GM21737 (cell line): ENCODE measurements around the gene BICDL2.

Source experiments
- ATAC-seq: cut with Tn5 transposase; IDR thresholded peaks from one replicate; pipeline ENCODE4 v1.9.1; 2021; ENCODE audit warnings: mild to moderate bottlenecking, moderate library complexity; ENCODE audit not compliant: unreplicated experiment

The BICDL2 gene

DNA sequence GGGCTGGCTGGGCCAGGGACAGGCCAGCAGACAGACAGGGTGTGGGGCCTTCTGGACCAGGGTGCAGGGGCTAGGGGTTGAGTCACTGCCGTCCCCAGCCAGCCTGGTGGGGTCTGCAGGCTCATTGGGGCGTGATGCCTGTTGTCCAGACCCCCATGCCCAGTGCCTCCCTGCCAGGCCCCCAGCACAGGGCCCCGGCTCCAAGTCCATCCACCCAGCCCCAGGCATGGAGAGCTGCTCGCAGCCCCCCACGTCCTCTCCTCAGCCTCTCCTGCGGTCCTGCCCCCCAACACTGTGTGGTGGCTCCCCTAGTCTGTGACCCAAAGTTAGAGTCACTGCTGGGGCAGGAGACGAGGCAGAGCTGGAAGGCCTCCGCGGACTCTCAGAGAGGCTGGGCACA lies 49.5 kb downstream of the BICDL2 start:
- no peak for ATAC-seq

DNA sequence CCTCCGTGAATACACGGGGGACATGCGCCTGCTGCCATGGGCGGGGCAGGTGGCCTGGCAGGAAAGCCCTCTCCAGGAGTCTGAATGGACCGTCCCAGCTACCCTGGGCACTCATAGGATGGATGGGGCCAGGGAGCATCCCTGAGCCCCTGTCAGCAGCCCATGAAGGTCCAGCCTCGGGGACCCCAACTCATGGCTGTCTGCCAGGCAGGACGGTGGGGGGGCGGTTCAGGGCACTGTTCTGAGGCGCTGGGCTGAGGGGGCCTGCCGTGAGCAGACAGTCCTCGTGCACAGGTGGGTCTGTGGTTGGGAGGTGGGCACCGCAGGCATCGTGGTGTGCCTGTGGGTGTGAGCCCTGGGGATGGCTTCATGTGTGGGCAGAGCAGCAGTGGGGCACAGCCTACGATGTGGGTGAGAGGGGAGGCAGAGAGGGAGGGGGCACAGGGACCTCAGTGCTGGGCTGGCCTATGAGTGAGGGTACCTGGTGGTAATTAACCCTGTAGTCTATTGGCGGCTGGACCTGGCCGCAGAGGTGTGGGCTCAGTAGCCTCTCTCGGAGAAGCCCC lies 50.0 kb downstream of the BICDL2 start:
- no peak for ATAC-seq

DNA sequence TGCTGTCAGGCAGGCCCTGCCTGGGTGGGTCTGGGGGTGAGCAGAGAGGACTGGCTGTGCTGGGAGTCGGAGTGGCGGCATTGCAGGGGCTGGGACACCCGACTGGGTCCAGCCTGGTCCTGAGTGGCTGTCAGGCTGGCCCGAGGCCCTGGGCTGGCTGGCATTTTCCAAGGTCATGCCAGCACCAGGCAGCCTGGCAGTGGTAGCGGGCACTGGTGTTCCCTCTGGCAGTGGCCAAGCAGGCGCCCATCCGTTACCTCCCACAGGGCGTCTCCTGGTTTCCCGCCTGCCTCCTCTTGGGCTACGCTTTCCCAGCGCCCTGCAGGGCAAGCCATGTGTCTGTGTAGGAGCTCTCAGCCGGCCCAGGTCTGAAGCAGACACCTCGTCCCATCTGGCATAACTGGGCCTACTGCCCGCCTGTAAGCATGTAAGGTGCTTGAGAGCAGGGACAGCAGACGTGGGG lies 50.8 kb downstream of the BICDL2 start:
- no peak for ATAC-seq

- ATAC-seq = no peak
Observed at GRCh38 chr16:2985462-2985861, 51.3 kb downstream of the BICDL2 start.

DNA sequence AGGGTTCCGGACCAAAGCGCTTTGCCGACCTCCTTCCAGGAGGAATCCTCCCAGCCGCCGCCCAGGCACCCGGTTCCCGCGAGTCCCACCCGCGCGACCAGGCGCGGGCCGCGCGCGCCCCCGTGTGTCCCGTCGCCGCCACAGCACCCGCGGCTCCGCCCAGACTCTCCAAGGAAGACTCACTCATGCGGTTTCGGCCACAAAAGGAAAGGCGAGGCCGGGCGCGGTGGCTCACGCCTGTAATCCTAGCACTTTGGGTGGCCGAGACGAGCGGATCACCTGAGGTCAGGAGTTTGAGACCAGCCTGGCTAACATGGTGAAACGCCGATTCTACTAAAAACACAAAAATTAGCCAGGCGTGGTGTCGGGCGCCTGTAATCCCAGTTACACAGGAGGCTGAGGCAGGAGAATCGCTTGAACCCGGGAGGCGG lies 53.0 kb downstream of the BICDL2 start:
- no peak for ATAC-seq

DNA sequence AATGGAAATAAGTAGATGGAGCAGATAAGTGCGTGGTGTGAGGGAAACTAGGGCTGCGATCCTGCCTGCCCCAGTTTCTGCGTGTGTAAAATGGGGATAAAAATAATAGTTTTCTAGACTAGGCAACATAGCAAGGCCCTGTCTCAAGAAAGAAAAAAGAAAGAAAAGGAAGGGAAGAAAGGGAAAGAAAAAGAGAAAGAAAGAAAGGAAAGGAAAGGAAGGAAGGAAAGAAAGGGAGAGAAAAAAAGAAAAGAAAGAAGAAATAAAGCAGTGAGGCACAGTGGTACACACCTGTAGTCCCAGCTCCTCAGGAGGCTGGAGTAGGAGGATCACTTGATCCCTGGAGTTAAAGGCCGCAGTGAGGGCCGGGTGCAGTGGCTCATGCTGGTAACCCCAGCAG lies 54.3 kb downstream of the BICDL2 start:
- no peak for ATAC-seq

GRCh38 chr16:2981899-2982250 lies 54.9 kb downstream of the BICDL2 start:
- ATAC-seq = no peak

GRCh38 chr16:2981177-2981898 lies 55.4 kb downstream of the BICDL2 start:
- ATAC-seq = no peak

DNA sequence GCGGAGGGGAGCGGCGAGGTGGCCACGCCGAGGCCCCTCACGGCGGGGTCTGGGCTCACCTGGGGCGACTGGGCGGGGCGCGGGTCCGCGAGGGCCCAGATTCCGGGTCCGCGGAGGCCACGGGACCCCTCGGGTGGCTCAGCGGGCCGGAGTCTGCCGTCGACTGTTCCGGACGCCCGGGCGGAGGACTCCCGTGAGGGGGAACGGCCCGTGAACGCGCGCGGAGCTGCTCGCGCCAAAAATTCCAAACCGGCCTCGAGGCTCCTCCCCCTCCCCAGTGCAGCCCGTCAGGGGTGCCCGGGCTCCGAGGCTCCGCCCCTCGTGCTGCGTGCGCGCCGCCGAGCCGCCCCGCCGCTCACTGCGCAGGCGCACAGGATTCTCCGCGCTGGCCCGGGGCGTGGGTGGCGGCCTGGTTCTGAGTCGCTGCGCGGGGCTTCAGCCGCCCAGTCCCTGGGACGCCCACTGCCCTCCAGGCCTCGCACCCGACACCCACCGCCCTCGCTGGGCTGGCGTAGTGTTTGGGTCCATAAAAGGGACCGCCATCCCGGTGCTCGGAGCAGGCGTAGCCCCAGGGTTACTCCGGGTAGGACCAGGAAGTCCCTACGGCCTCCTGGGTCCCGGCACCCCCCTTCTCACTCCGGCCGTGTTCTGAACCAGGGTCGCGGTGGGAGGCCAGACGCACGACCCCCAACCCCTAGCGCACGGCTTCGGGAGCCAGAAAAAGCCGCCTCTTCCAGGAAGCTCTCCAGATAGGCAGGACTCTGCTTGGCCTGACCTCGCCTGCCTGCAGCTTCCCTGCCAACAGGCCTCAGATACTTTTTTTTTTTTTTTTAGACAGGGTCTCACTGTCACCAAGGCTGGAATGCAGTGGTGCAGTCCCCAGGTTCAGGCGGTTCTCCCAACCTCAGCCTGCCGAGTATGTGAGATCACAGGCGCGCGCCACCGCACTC lies 56.2 kb downstream of the BICDL2 start, which contains the start of gene PKMYT1:
Gene PKMYT1, minus strand, starts transcription at position 220 of the 950 bp plus-strand sequence. CDS start 789 bp downstream, outside the sequence.
- ATAC-seq = peak; percentile 61

DNA sequence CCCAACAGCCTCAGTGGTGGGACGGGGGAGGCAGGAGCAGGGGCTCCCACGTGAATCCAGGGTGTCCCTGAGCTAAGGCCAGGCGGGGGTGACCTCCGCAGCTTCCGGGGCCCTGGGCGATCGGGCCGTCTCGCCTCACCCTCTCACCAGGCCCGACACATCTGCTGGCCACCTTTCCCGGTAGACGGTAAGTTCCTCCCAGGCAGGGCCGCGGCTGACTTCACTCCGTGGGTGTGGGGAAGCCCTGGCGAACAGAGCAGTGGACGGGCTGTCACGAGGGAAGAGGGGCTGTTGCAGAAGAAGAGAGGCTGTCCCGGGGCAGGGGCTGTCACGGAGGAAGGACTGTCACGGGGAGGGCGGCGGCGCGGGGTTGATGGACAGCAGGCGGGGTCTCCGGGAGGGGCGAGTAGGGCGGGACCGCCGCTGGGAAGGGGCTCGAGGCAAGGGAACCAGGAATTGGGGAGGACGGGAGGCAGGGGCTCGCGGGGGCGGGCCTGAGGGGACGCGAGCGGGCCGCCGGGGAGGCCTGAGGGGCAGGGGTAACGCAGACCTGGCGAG lies 57.0 kb downstream of the BICDL2 start:
- no peak for ATAC-seq
